Sigmoid colon (tissue), 7 donors: ENCODE data around the gene CYP46A1. TPM values are rescaled to one million over a fixed set of nuclear protein-coding genes. Genes with fewer than 3 reads are reported as not detected.

Experiments
- DNase-seq: peaks from one replicate; pipeline ENCODE4 v3.0.0-alpha.2; 2019
- H3K27ac ChIP-seq, 4 donors: fragments of 200-600 bp; sonication (generic); one replicate each; pipeline ENCODE4 v1.5.1; 2016 to 2019; ENCODE audit warnings: mild to moderate bottlenecking in 1 of 4
- H3K27me3 ChIP-seq, 3 donors: fragments of 200-600 bp; sonication (generic); one replicate each; pipeline ENCODE4 v1.5.1; 2019; ENCODE audit warnings: mild to moderate bottlenecking in 1 of 3
- H3K36me3 ChIP-seq, 4 donors: fragments of 200-600 bp; sonication (generic); one replicate each; pipeline ENCODE4 v1.5.1; 2016 to 2019
- H3K4me1 ChIP-seq, 4 donors: fragments of 200-600 bp; sonication (generic); one replicate each; pipeline ENCODE4 v1.5.1; 2017 to 2019
- H3K4me3 ChIP-seq, 4 donors: fragments of 200-600 bp; sonication (generic); one replicate each; pipeline ENCODE4 v1.5.1; 2017 to 2019; ENCODE audit warnings: mild to moderate bottlenecking in 2 of 4, moderate library complexity in 1 of 4
- H3K9me3 ChIP-seq, 4 donors: fragments of 200-600 bp in 3 of 4; sonication (generic) in 3 of 4; one replicate each; pipeline versions ENCODE4 v1.5.1 to v1.6.1; 2013 to 2019
- EP300 ChIP-seq, 4 donors: sonication (generic); formaldehyde crosslinking; IDR thresholded peaks; one replicate each; pipeline ENCODE4 v1.6.1; 2017; ENCODE audit warnings: antibody characterized with exemption in 4 of 4
- POLR2A ChIP-seq, 2 donors: fragments of 450-650 bp; IDR thresholded peaks; one replicate each; pipeline ENCODE4 v1.6.1; 2016; ENCODE audit warnings: antibody characterized with exemption in 2 of 2, mild to moderate bottlenecking in 2 of 2, moderate library complexity in 2 of 2
- POLR2AphosphoS5 ChIP-seq, 4 donors: sonication (generic); formaldehyde crosslinking; IDR thresholded peaks; one replicate each; pipeline ENCODE4 v1.6.1; 2017; ENCODE audit warnings: antibody characterized with exemption in 4 of 4
- WGBS, 2 donors: extraction: QIAGEN DNeasy Blood & Tissue Kit; methylation state at CpG; one replicate each; pipeline ENCODE4 v1.1.7; 2013; 5-methylcytosine and 5-hydroxymethylcytosine counted together
- intact Hi-C: fragments of 100-400 bp; cut with DNase I; formaldehyde crosslinking; loops from one replicate; pipeline ENCODE4 v1.15.1; 2023
- polyA plus RNA-seq, 3 donors: library from polyadenylated mRNA; stranded (reverse); fragments of 200-250 nt; gene quantifications; one replicate each; pipeline ENCODE4 v1.2.3, GENCODE V29; 2013
- total RNA-seq, 4 donors: library from RNA; depleted of rRNA; stranded (reverse); fragments of >200 nt; gene quantifications; one replicate each; pipeline ENCODE4 v1.1.0, GENCODE V29; 2016
- TF ChIP-seq, protein P1 (sequence below), 4 experiments: fragments of 450-650 bp in 3 of 4; fragments of 200-600 bp in 1 of 4; IDR thresholded peaks; one replicate each; pipeline ENCODE4 v1.5.1; 2016 to 2019; ENCODE audit warnings: antibody characterized with exemption in 4 of 4, mild to moderate bottlenecking in 3 of 4, moderate library complexity in 2 of 4
- donor health status: healthy with polysubstance abuse.
- donor health status: Bipolar disorder and iron deficiency.
- donor health status: healthy.

Gene CYP46A1
- total and polyA plus RNA-seq, 7 donors, result under 0.01 to 2.0 (median 0.84) TPM; not detected in 1

DNA sequence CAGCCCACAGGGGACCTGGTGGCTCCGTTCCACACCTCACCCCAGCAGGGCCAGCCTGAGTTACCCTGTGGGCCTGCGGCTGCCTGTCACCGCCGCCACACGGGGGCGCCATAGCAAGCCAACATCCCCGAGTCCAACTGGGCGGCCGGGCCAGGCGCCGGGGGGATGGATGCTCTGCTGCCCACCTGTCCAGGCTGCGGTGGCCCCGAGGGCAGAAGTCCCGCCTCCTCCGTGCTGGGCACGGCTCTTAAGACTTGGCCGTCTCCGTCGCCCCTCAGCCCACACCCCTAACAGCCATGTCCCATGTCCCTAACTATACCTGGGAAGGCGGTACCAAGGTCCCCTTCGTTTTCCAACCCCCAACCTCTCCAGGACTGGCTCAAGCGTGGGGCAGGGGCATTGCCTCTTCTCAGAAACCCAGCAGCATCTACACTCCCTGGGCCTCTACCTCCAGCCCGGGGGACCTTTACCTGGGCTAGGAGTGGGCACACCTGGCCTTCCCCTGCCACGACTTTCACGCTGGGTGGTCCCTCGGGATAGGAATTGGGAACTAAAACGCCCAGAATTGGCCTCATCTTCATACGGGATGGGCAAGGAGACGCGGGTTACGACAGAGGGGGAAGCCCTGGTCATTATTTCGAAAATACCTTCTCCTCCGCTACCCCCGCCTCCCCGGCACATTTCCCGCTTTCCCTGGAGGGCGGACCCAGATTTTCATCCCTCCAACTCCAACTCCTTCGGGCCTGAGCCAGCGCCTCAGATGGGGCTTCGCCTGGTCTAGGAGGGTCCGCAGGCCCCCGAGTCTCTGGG is 1.1 kb upstream of the CYP46A1 start:
- no peaks in the 10 kb centered on the region for H3K36me3 ChIP-seq
- peaks cover 0 to 7% (median 0%) of the 10 kb centered on the region in 3 donors for H3K27me3 ChIP-seq
- peak overlapping the region; percentile 92 to 97 (median 94) for H3K27ac ChIP-seq
- intact Hi-C loops, result loop anchor here (2.0 to 5.0 kb wide), 4 partner anchors 48 to 202 kb away; partner anchors contain the start of gene EML1
- peak overlapping the region; percentile 80 to 96 (median 87) for H3K4me3 ChIP-seq
- H3K9me3 ChIP-seq, result peaks cover 0 to 5% (median 2%) of the 10 kb centered on the region in 4 donors
- peak; percentile 90 for DNase-seq
- H3K4me1 ChIP-seq, result peaks cover 0 to 17% (median 14%) of the 10 kb centered on the region in 4 donors
- TF ChIP-seq, protein P1, sequence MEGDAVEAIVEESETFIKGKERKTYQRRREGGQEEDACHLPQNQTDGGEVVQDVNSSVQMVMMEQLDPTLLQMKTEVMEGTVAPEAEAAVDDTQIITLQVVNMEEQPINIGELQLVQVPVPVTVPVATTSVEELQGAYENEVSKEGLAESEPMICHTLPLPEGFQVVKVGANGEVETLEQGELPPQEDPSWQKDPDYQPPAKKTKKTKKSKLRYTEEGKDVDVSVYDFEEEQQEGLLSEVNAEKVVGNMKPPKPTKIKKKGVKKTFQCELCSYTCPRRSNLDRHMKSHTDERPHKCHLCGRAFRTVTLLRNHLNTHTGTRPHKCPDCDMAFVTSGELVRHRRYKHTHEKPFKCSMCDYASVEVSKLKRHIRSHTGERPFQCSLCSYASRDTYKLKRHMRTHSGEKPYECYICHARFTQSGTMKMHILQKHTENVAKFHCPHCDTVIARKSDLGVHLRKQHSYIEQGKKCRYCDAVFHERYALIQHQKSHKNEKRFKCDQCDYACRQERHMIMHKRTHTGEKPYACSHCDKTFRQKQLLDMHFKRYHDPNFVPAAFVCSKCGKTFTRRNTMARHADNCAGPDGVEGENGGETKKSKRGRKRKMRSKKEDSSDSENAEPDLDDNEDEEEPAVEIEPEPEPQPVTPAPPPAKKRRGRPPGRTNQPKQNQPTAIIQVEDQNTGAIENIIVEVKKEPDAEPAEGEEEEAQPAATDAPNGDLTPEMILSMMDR (IDR thresholded peaks at IDR 0.05), result peak; percentile 85 to 94 (median 88)
- TF ChIP-seq EP300 (IDR thresholded peaks at IDR 0.05), result no peak
- WGBS, 2 donors, result 1% methylated on average over 42 of the region's 42 CpGs

DNA sequence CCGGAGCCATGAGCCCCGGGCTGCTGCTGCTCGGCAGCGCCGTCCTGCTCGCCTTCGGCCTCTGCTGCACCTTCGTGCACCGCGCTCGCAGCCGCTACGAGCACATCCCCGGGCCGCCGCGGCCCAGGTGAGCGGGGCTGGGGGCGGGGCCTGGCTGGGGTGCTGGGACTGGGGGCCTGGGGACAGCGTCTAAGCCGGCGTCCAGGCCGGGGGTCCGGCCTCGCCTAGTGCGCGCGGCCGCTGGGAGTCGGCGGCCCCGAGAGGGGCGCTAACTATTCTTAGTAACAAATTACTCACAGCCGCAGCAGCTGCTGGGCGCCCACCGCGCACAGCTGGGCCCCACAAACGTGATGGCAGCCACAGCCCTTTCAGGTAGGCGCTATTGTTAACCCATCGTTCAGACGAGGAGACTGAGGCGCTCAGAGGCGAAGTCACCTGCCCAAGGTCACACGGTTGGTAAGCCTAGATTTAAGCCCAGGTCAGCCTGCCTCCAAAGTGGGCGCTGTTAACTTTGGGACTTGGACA is 374 bp downstream of the CYP46A1 start:
- intact Hi-C loops, result loop anchor here (5.0 kb wide), 2 partner anchors 108 to 128 kb away; partner anchors contain the start of gene EML1
- 4 to 6% methylated on average over 45 of the region's 45 CpGs for WGBS, 2 donors
- DNase-seq, result no peak

DNA sequence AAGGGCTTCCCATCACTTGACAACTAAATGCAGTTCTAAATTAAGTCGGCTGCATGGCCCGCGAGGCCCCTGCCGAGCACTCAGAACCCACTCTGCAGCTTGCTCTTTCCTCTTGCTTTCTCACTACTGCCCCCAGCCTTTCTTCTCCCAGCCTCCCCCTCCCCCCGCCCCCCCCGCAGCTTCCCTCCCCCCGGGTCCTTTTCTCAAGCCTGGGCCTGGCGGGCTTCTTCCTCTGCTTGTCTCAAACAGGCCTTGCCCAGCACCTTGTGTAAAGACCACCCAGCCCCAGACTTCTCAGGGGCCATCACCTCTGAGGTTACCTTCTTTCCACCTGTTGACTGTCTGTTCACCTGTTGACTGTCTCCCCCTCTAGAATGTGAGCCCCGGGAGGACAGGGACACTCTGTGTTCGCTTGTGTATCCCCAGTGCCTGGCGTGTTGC is 1.1 kb downstream of the CYP46A1 start:
- Histone ChIP-seq H3K27ac (no peak overlapping the region), H3K4me1 (peaks cover 0 to 17% (median 14%) of the 10 kb centered on the region in 4 donors), H3K9me3 (no peaks in the 10 kb centered on the region), H3K4me3 (no peak overlapping the region), H3K36me3 (no peaks in the 10 kb centered on the region), H3K27me3 (peaks cover 0 to 7% (median 0%) of the 10 kb centered on the region in 3 donors)
- intact Hi-C loops, result no loop called here
- peak; percentile 49 for DNase-seq
- 48 to 55% methylated on average over 11 of the region's 11 CpGs for WGBS, 2 donors
- TF ChIP-seq POLR2AphosphoS5 (IDR thresholded peaks at IDR 0.05), result no peak
- TF ChIP-seq POLR2A (IDR thresholded peaks at IDR 0.05), result no peak
- no peak for TF ChIP-seq EP300 (IDR thresholded peaks at IDR 0.05)
- TF ChIP-seq, protein P1 (IDR thresholded peaks at IDR 0.05), result no peak

More for the DNA sequence above, 374 bp downstream of the CYP46A1 start:
- no peaks in the 10 kb centered on the region for H3K9me3 ChIP-seq
- peaks cover 0 to 7% (median 0%) of the 10 kb centered on the region in 3 donors for H3K27me3 ChIP-seq
- peak overlapping the region; percentile 59 to 83 (median 66) for H3K27ac ChIP-seq
- H3K4me3 ChIP-seq, result peak overlapping the region; percentile 45 to 96 (median 87)
- peaks cover 0 to 17% (median 14%) of the 10 kb centered on the region in 4 donors for H3K4me1 ChIP-seq
- TF ChIP-seq, protein P1 (IDR thresholded peaks at IDR 0.05), result no peak
- TF ChIP-seq POLR2AphosphoS5 (IDR thresholded peaks at IDR 0.05) (no peak), EP300 (IDR thresholded peaks at IDR 0.05) (no peak), POLR2A (IDR thresholded peaks at IDR 0.05) (no peak)
- no peaks in the 10 kb centered on the region for H3K36me3 ChIP-seq

DNA sequence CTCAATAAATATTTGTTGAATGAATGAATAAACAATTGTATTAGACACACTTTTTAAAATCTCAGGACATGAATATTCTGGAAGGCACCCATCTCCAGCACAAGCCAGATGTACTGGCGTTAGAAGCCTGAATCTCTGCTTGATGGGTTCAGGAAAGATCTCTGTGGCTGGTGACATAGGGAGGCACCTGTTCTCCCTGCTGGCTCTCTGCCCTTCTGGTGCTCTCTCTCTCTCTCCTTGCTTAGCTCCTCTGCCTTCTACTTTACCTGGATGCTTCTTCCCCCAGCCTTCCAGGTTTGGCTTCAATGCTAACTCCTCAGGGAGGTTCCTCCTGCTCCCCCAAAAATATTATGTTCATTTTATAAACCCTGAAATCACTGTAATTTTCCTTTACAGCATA is 1.5 kb downstream of the CYP46A1 start:
- peak; percentile 40 for DNase-seq
- no peak overlapping the region for H3K27ac ChIP-seq
- no peak overlapping the region for H3K4me3 ChIP-seq
- peaks cover 0 to 7% (median 0%) of the 10 kb centered on the region in 3 donors for H3K27me3 ChIP-seq
- no peak for TF ChIP-seq EP300 (IDR thresholded peaks at IDR 0.05)
- 18 to 46% methylated on average over 1 of the region's 1 CpG for WGBS, 2 donors
- peaks cover 0 to 17% (median 14%) of the 10 kb centered on the region in 4 donors for H3K4me1 ChIP-seq
- intact Hi-C loops, result no loop called here
- H3K36me3 ChIP-seq, result no peaks in the 10 kb centered on the region
- H3K9me3 ChIP-seq, result no peaks in the 10 kb centered on the region
